Heart left ventricle (tissue), 13 donors: ENCODE results near the gene EMC1.

ENCODE experiments used
- CTCF ChIP-seq, 12 donors: fragments of 200-600 bp; sonication (generic) in 4 of 12; IDR thresholded peaks; one replicate each; pipeline versions ENCODE4 v1.5.0 to v1.8.0; 2018 to 2022; ENCODE audit warnings: antibody characterized with exemption in 12 of 12, mild to moderate bottlenecking in 5 of 12
- POLR2A ChIP-seq, 2 donors: fragments of 450-650 bp; IDR thresholded peaks; one replicate each; pipeline ENCODE4 v1.6.1; 2017; ENCODE audit warnings: antibody characterized with exemption in 2 of 2, mild to moderate bottlenecking in 2 of 2, moderate library complexity in 2 of 2
- donor health status: ischemic (EF 13 %, LVEDD 7.1; RV severe dilation, severe dysfunction).
- donor health status: DM: no; HTN: yes; CAD: no.
- donor health status: DM: no; HTN: no; CAD: no.
- donor health status: ischemic (EF 25% LVEDD 6.9; RV normal size, moderate dysfunction).
- donor health status: ischemic (EF 25% LVEDD 5.7; RV mildly dilated, moderate dysfunction).
- donor health status: ischemic (EF 35%, LVEDD 5.7; RV mildly dilated, moderate dysfunction).
- donor health status: nonischemic (EF 11% LVEDD 7.7; RV severe dilation, severe dysfunction).
- donor health status: DM: yes; HTN: yes; CAD: no.
- donor health status: PGD.
- donor health status: ischemic (EF 29% LVEDD 5.4; RV normal size, mild dysfunction).
- donor health status: nonischemic (EF 23%, LVEDD 6.1; RV moderate dilation, normal function).

- TF ChIP-seq CTCF (IDR thresholded peaks at IDR 0.05) (no peak), POLR2A (IDR thresholded peaks at IDR 0.05) (no peak)
Measured at GRCh38 chr1:19166066-19166465, 85.3 kb downstream of the EMC1 start.
